Eye (tissue), 1 donor: Measurements from ENCODE around the gene PREX1.

ENCODE experiments used
- DNase-seq: peaks from one replicate; pipeline ENCODE4 v3.0.0-alpha.2; 2015

The PREX1 gene

GRCh38 chr20:48717095-48717672 is 110.6 kb downstream of the PREX1 start:
- no peak for DNase-seq

DNA sequence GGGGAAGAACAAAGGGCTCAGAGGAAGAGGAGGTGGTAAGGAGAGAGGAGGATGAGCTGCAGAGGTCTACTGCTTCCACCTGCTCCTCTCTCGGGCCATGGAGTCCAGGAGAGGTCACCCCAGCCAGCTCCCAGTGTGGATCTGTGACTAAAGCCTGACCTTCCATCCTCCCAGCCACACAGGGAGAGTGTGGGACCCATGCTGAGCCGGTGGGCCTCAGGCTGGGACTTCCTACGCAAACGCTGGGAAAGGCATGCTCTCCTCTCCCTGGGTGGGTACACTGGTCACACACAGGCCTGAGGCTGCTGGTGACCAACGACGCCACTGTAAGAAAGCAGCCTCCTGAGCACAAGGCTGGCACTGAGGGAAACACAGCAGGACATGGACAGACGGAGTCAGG is 111.3 kb downstream of the PREX1 start:
- DNase-seq = no peak

- no peak for DNase-seq
Observed at GRCh38 chr20:48716086-48716485, 111.7 kb downstream of the PREX1 start.

- DNase-seq = no peak
Observed at GRCh38 chr20:48714764-48715163, 113.0 kb downstream of the PREX1 start.

- DNase-seq = no peak
Observed at GRCh38 chr20:48711696-48712464, 115.9 kb downstream of the PREX1 start.

DNA sequence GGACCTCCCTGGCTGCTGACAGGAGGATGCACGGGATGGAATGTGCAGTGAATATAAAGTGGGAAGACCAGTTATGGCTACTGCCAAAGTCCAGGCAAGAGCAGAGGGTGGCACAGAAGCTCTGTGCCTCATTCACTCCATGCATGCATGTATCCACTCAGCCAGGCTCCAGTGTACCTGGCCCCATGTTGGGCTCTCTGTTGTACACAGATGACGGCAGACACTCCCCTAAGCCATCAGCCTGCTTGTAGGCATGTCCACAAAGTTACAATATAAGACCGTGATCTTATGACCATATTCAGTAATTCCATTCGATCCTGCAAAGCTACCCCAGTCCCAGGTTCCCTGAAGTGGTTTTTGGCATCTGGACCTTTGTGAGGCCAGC is 116.8 kb downstream of the PREX1 start:
- no peak for DNase-seq

DNA sequence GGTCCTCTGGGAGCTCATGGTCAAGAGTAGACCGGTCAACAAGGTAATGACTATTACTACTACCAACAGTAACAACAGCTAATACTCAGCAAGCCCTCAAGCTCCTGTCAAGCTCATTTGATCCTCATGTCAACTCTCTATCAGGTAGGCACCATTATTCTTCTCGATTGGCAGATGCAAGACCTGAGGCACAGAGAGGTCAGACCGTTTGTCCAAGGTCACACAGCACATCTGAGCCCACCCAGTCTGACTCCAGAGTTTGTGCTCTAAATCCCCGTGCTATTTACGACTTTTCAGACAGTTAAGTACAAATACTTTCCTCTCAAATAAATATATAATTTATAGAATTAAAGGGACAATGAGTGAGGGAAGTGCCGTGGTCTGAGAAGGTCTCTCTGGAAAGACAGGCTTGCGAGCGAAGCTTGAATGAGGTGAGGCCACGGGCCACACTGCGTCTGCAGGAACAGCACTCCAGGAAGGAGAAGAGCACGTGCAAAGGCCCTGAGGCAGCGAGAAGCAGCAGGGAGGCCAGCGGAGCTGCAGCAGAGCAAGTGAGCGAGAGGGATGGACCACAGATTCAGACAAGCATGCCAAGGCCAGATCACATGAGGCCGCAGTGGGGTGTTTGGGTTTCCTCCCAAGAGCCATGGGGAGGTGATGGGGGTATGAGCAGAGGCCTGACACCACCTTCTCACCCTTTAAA is 117.3 kb downstream of the PREX1 start:
- DNase-seq = no peak

DNA sequence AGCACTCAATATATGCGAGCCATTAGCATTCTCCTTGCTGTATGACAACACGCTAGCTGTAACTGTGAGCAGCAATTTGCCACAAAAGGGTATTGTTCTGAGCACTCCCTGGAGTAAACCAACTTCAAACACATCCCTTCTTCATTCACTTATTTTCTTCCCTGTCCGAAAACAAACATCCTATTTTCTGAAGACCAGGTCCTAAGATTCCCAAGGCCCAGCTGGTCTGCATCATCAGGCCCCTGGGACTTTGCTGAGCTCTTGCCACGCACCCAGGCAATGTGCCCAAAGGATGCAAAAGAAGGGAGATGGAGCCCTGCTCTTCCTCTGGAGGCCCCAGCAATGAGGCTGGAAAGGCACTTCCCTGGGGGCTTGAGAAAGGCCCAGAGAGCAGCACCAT is 118.1 kb downstream of the PREX1 start:
- no peak for DNase-seq

GRCh38 chr20:48709058-48709691 is 118.6 kb downstream of the PREX1 start:
- no peak for DNase-seq

- DNase-seq = no peak
Observed at GRCh38 chr20:48708630-48709029, 119.2 kb downstream of the PREX1 start.

DNA sequence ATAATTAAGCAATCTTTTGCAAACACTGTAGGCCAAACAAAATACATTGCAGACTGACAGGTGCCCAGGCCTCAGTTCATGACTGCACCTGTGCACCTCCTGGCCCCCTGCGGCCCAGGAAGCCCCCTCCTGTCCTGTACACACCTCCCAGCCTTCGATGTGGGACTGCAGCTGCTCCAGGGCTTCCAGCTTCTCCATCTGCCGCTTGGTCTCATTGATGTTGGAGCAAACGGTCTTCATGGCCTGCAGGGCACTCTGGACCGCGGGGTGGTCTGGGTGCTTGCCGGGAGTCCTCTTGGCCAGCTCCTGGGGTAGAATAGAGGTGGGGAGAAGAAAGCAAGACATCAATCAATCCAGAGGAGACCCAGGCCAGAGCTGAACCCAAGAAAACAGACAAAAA is 119.7 kb downstream of the PREX1 start:
- DNase-seq = no peak

GRCh38 chr20:48706710-48707365 is 121.0 kb downstream of the PREX1 start:
- DNase-seq = no peak

DNA sequence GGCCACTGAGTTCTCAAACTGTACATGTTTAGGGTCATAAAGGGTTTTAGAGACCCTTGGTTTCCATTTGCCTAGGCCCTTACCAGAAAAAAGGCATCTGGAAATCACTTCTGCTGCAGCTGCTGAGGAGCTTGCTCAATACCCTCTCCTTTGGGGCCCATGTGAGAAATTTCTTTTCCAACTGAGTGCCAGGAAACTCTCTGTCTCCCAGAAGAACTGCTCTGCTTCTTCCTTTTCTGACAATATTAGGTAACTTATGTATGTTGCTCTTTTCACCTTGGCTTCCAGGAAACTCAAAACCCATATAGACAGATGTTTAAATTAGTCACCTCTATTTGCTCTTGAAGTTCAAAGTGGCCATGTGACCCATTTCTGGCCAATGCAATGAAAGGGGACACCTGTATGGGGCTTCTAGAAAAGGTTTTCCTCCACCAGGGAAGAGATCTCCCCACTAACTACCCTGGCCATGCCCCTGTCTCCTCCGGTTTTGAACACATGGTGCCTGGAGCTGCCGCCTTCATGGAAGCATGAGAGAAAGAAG is 121.6 kb downstream of the PREX1 start:
- DNase-seq = no peak

GRCh38 chr20:48705240-48706115 is 122.3 kb downstream of the PREX1 start:
- DNase-seq = no peak

DNA sequence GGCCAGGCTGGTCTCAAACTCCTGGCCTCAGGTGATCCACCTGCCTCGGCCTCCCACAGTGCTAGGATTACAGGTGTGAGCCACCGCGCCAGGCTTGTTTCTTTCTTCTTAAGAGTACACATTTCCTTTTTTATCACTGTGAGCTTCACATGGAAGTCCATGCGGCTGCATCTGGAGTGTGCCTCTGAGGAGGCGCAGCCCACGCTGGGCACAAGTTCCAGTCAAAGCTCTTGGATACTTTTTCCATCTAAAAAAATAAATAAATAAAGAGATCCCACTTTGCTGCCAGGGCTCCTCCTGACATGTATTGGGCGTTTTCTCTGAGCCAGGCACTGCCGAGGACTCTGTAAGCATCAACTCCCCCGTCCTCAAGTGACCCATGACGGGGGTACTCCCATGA is 123.0 kb downstream of the PREX1 start:
- DNase-seq = no peak

DNA sequence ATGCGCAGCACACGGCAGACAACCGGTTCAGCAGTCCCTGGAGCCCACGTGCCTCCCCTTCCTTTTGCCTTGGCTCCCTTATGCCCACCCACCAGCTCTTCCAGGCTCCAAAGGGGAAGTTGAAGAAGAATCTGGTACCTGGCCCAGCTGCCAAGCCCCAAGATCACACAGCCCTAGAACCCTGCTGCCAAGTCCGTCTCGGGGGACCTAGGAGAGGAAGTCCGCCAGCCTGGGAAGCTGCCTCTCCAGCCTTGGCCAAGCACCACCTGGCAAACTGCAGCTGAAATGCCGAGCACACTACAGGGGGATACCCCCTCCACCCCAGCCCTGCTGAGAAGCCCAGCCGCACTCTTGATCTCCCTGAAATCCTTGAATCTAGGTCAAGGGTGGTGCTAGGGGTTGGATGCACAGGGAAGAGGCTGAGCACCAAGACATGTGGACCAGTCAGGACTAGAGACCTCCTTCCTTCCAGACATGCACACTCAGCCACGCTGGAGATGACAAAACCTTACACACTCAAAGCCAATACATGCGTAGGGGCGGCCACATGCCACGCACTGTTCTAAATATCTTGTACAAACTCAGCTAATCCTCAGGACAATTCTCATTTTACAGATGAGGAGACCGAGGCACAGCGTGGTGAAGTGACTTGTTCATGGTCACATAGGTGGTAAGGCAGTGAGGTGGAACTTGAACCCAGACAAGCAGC is 124.1 kb downstream of the PREX1 start:
- DNase-seq = no peak

DNA sequence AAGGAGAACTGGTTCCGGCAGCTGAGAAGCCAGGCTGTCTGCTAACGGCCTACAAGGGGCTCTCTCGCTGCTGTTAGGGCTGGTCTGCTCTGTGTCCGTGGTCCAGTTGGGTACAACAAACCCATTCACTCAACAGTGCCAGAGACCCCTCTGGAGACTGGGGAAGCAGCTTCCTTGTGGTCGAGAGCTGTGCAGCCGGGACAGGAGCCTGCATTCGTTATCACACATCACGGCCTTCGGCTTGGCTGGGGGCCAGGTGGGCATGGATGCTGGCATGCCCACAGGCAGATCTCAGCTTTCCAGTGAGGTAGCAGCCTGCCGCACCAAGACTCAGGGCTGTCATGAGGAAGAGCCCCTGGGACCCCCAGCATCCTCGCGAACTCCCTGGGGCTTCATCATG is 124.7 kb downstream of the PREX1 start:
- no peak for DNase-seq

- DNase-seq = peak; percentile 69
Observed at GRCh38 chr20:48702455-48702913, 125.3 kb downstream of the PREX1 start.

GRCh38 chr20:48701702-48702101 is 126.1 kb downstream of the PREX1 start:
- no peak for DNase-seq

GRCh38 chr20:48698507-48699267 is 129.1 kb downstream of the PREX1 start:
- DNase-seq = no peak
